Kidney tubule cell (primary cell): ENCODE measurements around the gene PAPLN.
"Not testable (repeated sequence)": the region's sequence is repeated elsewhere in the genome, so short reads cannot be mapped to it uniquely, and the experiment has no call there.

ENCODE experiments used
- DNase-seq: peaks from one replicate; pipeline ENCODE4 v3.0.0-alpha.2; 2018; ENCODE audit warnings: low spot score

Gene PAPLN, protein sequence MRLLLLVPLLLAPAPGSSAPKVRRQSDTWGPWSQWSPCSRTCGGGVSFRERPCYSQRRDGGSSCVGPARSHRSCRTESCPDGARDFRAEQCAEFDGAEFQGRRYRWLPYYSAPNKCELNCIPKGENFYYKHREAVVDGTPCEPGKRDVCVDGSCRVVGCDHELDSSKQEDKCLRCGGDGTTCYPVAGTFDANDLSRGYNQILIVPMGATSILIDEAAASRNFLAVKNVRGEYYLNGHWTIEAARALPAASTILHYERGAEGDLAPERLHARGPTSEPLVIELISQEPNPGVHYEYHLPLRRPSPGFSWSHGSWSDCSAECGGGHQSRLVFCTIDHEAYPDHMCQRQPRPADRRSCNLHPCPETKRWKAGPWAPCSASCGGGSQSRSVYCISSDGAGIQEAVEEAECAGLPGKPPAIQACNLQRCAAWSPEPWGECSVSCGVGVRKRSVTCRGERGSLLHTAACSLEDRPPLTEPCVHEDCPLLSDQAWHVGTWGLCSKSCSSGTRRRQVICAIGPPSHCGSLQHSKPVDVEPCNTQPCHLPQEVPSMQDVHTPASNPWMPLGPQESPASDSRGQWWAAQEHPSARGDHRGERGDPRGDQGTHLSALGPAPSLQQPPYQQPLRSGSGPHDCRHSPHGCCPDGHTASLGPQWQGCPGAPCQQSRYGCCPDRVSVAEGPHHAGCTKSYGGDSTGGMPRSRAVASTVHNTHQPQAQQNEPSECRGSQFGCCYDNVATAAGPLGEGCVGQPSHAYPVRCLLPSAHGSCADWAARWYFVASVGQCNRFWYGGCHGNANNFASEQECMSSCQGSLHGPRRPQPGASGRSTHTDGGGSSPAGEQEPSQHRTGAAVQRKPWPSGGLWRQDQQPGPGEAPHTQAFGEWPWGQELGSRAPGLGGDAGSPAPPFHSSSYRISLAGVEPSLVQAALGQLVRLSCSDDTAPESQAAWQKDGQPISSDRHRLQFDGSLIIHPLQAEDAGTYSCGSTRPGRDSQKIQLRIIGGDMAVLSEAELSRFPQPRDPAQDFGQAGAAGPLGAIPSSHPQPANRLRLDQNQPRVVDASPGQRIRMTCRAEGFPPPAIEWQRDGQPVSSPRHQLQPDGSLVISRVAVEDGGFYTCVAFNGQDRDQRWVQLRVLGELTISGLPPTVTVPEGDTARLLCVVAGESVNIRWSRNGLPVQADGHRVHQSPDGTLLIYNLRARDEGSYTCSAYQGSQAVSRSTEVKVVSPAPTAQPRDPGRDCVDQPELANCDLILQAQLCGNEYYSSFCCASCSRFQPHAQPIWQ

GRCh38 chr14:73237219-73237785, at the start of gene PAPLN:
Gene PAPLN, plus strand, starts transcription at chr14:73237506. Its CDS starts 2,273 bp downstream, at chr14:73239779.
- DNase-seq, result peak; percentile 75

DNA sequence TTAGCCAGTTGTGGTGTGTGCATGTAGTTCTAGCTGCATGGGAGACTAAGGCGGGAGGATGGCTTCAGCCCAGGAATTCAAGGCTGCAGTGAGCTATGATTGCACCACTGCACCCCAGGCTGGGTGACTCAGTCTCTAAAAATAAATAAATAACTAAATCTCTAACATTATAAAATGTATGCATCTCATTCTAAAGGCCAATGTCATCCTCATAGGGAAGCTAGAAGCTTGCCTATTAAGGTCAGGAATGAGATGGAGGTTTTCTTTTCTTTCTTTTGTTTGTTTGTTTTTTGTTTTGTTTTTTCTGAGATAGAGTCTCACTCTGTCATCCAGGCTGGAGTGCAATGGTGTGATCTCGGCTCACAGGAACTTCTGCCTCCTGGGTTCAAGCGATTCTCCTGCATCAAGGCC, 48.8 kb upstream of the PAPLN start:
- peak; percentile 65 for DNase-seq

- DNase-seq, result no peak
Observed at GRCh38 chr14:73189651-73190050, 47.7 kb upstream of the PAPLN start.

- DNase-seq, result no peak
Observed at GRCh38 chr14:73191441-73191840, 45.9 kb upstream of the PAPLN start.

GRCh38 chr14:73194306-73194705, 43.0 kb upstream of the PAPLN start:
- DNase-seq, result not testable (repeated sequence)

- no peak for DNase-seq
Observed at GRCh38 chr14:73198253-73198652, 39.1 kb upstream of the PAPLN start.

- no peak for DNase-seq
Observed at GRCh38 chr14:73203527-73203926, 33.8 kb upstream of the PAPLN start.

GRCh38 chr14:73207615-73208014, 29.7 kb upstream of the PAPLN start:
- no peak for DNase-seq

- DNase-seq, result no peak
Observed at GRCh38 chr14:73208390-73208789, 28.9 kb upstream of the PAPLN start.

- DNase-seq, result no peak
Observed at GRCh38 chr14:73208846-73209245, 28.5 kb upstream of the PAPLN start.

- no peak for DNase-seq
Observed at GRCh38 chr14:73209953-73210352, 27.4 kb upstream of the PAPLN start.

DNA sequence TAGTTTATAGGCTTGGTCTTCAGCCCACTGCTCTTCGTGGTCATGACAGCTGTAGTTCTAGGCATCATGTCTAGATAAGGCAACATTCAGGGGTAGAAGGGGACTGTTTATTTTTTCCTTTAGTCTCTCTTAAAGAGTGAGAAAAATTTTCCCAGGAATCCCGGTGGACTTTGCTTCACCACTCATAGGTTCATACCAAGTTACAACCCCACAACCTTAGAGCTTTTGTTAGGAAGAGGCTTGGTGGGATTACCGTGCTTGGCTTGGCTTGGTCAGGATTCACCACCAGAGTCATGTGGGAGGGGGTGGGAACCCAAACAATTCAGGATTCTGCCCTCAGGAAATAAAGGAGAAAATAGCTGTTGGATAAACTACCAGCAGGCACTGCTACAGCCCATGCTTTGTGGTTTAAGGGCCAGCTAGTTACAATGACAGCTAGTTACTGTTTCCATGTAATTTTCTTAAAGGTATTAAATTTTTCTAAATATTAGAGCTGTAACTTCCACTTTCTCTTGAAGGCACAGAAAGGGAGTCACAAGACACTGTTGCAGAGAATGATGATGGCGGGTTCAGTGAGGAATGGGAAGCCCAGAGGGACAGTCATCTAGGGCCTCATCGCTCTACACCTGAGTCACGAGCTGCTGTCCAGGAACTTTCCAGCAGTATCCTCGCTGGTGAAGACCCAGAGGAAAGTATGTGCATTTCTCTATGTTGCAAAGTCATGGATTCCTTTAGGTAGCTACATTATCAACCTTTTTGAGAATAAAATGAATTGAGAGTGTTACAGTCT, 25.9 kb upstream of the PAPLN start:
- DNase-seq, result no peak

DNA sequence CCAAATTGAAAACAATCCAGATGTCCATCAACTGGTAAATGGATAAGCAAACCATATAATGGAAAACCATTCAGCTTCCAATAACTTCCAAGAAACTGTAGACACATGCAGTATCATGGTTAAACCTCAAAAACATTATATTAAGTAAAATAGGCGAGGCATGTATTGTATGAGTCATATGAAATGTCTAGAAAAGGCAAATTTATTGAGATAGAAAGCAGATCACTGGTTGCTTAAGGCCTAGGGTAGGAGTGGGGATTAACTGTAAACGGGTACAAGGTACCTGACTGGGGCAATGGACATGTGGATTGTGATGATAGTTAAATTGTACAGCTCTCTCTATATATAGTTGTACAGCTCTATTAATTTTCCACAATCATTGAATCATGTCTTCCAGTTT, 21.3 kb upstream of the PAPLN start:
- DNase-seq, result no peak

- no peak for DNase-seq
Observed at GRCh38 chr14:73217411-73217810, 19.9 kb upstream of the PAPLN start.

DNA sequence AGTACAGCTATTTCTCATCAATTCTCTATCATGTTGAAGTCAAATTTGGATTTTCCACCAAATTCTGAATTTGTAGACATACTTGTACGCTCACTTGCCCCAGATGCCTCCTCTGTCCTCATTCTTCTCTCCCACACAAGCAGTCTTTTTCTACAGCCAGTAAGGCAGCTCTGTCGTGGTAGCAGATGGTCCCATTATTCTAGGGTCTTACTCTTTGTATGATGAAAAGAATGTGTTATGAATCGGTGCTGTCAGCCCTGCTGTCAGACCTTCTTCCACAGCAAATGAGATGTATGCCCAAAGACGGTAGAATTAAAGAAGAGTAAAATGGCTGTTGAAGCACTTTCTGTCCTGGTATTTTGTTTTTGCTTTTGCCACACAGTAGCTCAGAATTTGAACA, 17.2 kb upstream of the PAPLN start:
- no peak for DNase-seq

GRCh38 chr14:73220634-73221033, 16.7 kb upstream of the PAPLN start:
- no peak for DNase-seq

DNA sequence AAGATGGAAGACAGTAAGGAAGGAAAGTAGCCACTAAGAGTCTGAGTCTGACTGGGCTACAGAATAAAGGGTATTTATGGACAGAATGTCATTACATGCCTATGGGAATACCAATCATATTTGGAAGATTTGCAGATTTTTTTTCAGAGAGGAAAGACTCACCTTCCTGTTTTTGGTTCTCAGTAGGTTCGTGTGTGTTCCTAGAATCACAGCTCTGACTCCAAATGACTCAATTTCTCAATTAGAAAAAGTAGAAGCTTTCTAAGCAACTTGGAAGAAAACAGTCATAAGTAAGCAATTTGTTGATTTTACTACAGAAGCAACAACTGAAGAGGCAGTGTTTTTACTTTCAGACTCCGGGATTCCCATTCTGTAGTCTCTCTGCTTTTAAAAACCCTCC, 15.4 kb upstream of the PAPLN start:
- DNase-seq, result no peak

DNA sequence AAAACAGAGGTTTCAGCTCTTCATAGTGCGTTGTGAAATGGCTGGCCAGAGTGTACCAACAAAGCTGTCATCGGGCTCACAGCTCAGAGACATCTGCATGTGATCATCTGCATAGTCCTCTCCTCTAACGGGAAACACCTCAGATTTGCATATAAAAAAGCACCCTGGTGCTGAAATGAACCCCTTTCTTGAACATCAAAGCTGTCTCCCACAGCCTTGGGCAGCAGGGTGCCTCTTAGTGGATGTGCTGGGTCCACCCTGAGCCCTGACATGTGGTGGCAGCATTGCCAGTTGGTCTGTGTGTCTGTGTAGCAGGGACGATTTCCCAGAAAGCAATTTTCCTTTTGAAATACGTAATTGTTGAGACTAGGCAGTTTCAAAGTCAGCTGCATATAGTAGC, 14.3 kb upstream of the PAPLN start:
- no peak for DNase-seq

DNA sequence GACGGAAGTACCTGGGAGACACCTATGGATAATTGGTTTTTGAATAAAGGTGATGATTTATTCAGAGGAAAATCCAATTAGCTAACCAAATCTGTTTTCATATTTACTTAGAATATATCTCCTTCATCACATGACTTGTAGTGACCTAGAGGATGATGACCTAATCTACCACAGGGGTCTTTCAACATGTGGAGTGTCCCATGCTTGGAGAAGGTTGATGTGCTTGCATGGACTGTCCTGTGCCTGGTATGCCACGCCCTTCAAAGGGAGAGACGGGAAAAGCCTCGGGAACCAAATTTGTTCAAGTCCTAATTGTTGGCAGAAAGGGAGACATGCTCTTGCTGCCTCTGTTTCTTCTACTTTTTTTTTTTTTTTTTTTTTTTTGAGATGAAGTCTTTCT, 11.8 kb upstream of the PAPLN start:
- DNase-seq, result no peak

GRCh38 chr14:73227812-73228781, 9.2 kb upstream of the PAPLN start:
- peak; percentile 98 for DNase-seq
